BLaER1 treated with 17β-estradiol and CSF1 and Interleukin-3, amounts not matched to agents 10 nM and 100 nM (cell line): ENCODE data around the gene GPC5.
"Not testable (repeated sequence)": the region's sequence is repeated elsewhere in the genome, so short reads cannot be mapped to it uniquely, and the experiment has no call there.

ENCODE experiments used
- H3K27ac ChIP-seq, 11 experiments: shearing (Covaris generic); formaldehyde crosslinking; 2 replicates each; pipeline ENCODE4 v1.8.1; 2022
- H3K27me3 ChIP-seq, 11 experiments: shearing (Covaris generic); formaldehyde crosslinking; 2 replicates each; pipeline ENCODE4 v1.8.1; 2022
- H3K36me3 ChIP-seq, 11 experiments: shearing (Covaris generic); formaldehyde crosslinking; 2 replicates each; pipeline ENCODE4 v1.8.1; 2022
- H3K4me1 ChIP-seq, 10 experiments: shearing (Covaris generic); formaldehyde crosslinking; 2 replicates each; pipeline ENCODE4 v1.8.1; 2022
- H3K4me2 ChIP-seq, 11 experiments: shearing (Covaris generic); formaldehyde crosslinking; 2 replicates each; pipeline ENCODE4 v1.8.1; 2022
- H3K4me3 ChIP-seq, 10 experiments: shearing (Covaris generic); formaldehyde crosslinking; 2 replicates each; pipeline ENCODE4 v1.8.1; 2022
- H3K9ac ChIP-seq, 11 experiments: shearing (Covaris generic); formaldehyde crosslinking; 2 replicates each; pipeline ENCODE4 v1.8.1; 2022
- H3K9me3 ChIP-seq, 11 experiments: shearing (Covaris generic); formaldehyde crosslinking; replicated peaks in 1 of 11; 2 replicates each; pipeline ENCODE4 v1.8.1; 2022
- H4K20me1 ChIP-seq, 11 experiments: shearing (Covaris generic); formaldehyde crosslinking; 2 replicates each; pipeline ENCODE4 v1.8.1; 2022
- Cebpa-rat ChIP-seq, 11 experiments: shearing (Covaris generic); IDR thresholded peaks; 2 replicates each; pipeline ENCODE4 v1.8.1; 2022

The GPC5 gene

DNA sequence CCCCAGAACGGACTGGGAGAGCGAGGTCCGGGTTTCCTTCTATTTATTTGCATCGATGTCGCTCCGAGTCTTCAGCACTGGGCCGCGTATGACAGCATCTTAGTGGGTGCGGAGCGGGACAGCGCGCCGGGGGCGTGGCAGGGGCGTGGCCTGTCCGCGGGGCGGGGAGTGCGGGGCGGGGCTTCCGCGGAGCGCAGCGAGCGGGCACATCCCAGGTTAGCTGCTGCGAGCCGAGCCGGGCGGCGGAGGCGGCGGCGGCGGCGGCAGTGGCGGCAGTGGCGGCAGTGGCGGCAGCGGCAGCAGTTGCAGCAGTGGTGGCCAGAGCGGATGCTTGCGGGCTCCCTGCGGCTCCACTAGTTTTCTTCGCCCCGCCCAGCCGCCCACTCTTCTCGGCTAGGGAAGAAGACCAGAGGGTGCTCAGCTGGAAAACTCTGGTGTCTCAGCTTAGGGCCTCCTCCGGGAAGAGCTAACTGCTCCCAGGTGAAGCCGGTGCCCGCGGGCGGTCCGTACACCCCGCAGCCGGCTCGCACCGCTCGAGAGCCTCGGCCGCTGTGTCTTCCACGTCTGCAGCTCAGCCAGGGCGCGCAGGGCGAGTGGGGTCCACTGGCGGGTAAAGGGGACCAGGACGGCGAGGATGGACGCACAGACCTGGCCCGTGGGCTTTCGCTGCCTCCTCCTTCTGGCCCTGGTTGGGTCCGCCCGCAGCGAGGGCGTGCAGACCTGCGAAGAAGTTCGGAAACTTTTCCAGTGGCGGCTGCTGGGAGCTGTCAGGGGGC is at the start of gene GPC5:
TSS of gene GPC5 (plus strand) at position 209 of the 776 bp plus-strand sequence.
- H3K4me2 ChIP-seq, result peak within 1 kb of the TSS; percentile 76 to 90 (median 83)

DNA sequence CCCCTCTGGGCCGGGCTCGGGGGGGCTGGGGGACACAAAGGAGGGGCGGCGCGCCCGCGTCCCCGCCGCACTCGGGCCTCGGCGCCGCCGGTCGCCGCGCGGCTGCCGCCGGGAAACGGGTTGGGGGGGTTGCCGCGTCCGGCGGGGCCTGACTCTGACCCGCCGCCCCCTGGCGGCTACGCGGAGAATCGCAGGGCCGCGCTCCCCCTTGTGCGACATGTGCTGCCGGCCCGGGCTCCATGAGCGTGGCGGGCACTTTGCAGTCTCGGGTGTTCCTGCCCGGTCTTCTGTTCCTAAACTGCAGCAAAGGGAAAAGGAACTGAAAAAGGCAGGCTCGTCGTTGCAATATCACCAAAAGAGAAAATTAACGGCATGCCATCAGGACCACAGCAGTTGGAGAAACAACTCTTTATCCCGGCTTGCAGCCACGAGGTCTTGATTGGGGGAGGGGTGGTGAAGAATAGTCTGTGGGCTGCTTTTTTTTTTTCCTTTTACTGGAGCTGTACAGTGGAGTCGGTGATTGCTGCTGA is 49.5 kb upstream of the GPC5 start:
- TF ChIP-seq Cebpa-rat (IDR thresholded peaks at IDR 0.05), result no peak
- peak overlapping the region; percentile 90 to 99 (median 97) for H3K4me3 ChIP-seq
- peak overlapping the region; percentile 80 to 99 (median 90); a peak in 21 of 22 replicates for H3K4me2 ChIP-seq
- H3K27ac ChIP-seq, result peak overlapping the region; percentile 92 to 100 (median 99)
- no peaks in the 10 kb centered on the region for H3K9me3 ChIP-seq
- H3K27me3 ChIP-seq, result no peaks in the 10 kb centered on the region
- H3K36me3 ChIP-seq, result peaks cover 40 to 50% (median 47%) of the 10 kb centered on the region in 11 experiments
- peak overlapping the region; percentile 98 to 100 (median 100) for H3K9ac ChIP-seq
- peaks cover 16 to 40% (median 36%) of the 10 kb centered on the region in 10 experiments for H3K4me1 ChIP-seq
- peaks cover 36 to 58% (median 48%) of the 10 kb centered on the region in 11 experiments; a peak in 21 of 22 replicates for H4K20me1 ChIP-seq

More for the DNA sequence above, at the start of gene GPC5:
- TF ChIP-seq Cebpa-rat (IDR thresholded peaks at IDR 0.05), result no peak
- peaks cover 9 to 19% (median 15%) of the 10 kb centered on the region in 11 experiments; a peak in 21 of 22 replicates for H3K27me3 ChIP-seq
- H3K9me3 ChIP-seq, result peaks cover 4 to 16% (median 8%) of the 10 kb centered on the region in 11 experiments; a peak in 14 of 22 replicates
- peaks cover 5 to 26% (median 19%) of the 10 kb centered on the region in 10 experiments; a peak in 18 of 20 replicates for H3K4me1 ChIP-seq
- H3K27ac ChIP-seq, result no peak within 1 kb of the TSS
- peak within 1 kb of the TSS in 8 of 11 experiments; percentile 11 to 60 (median 26); a peak in 6 of 22 replicates for H3K9ac ChIP-seq
- H3K4me3 ChIP-seq, result peak within 1 kb of the TSS; percentile 45 to 69 (median 52)
- no peaks in the 10 kb centered on the region for H3K36me3 ChIP-seq
- no peaks in the 10 kb centered on the region for H4K20me1 ChIP-seq

DNA sequence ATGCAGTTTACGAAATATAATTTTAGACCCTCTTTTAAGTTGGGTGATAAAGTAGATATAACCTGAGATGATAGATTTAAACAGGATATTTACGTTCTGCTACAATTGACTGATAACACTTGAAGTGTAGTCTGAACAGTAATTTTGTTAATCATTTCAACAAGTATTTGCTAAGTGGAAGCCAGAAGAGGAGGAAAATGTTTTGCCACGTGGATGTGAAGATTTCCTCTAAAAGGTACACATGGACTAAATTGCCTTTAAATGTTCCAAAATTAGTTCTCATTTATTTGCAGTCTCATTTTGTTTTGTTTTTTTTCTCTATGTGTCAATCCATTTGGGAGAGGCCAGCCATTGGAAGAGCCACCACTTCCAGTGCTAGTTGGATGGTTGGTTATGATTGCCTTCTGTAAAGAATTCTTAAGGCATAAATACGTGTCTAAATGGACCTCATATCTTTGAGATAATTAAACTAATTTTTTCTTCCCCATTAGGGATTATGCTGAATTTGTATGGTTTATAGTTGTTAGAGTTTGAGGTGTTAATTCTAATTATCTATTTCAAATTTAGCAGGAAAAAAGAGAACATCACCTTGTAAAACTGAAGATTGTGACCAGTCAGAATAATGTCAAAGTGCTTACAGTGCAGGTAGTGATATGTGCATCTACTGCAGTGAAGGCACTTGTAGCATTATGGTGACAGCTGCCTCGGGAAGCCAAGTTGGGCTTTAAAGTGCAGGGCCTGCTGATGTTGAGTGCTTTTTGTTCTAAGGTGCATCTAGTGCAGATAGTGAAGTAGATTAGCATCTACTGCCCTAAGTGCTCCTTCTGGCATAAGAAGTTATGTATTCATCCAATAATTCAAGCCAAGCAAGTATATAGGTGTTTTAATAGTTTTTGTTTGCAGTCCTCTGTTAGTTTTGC is 48.2 kb upstream of the GPC5 start:
- Histone ChIP-seq H4K20me1 (peaks cover 42 to 71% (median 61%) of the 10 kb centered on the region in 11 experiments; a peak in 21 of 22 replicates), H3K4me1 (peaks cover 16 to 40% (median 36%) of the 10 kb centered on the region in 10 experiments), H3K36me3 (peaks cover 53 to 63% (median 60%) of the 10 kb centered on the region in 11 experiments)

DNA sequence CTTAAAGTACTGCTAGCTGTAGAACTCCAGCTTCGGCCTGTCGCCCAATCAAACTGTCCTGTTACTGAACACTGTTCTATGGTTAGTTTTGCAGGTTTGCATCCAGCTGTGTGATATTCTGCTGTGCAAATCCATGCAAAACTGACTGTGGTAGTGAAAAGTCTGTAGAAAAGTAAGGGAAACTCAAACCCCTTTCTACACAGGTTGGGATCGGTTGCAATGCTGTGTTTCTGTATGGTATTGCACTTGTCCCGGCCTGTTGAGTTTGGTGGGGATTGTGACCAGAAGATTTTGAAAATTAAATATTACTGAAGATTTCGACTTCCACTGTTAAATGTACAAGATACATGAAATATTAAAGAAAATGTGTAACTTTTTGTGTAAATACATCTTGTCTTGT is 47.3 kb upstream of the GPC5 start:
- H3K27me3 ChIP-seq, result no peaks in the 10 kb centered on the region
- H3K9ac ChIP-seq, result peak overlapping the region in 10 of 11 experiments; percentile 27 to 100 (median 100); a peak in 19 of 22 replicates
- H3K4me3 ChIP-seq, result peak overlapping the region in 8 of 10 experiments; percentile 90 to 99 (median 97); a peak in 15 of 20 replicates
- H3K9me3 ChIP-seq, result no peaks in the 10 kb centered on the region
- peaks cover 16 to 42% (median 36%) of the 10 kb centered on the region in 10 experiments for H3K4me1 ChIP-seq
- no peak overlapping the region for H3K27ac ChIP-seq
- TF ChIP-seq Cebpa-rat (IDR thresholded peaks at IDR 0.05), result no peak
- H3K36me3 ChIP-seq, result peaks cover 62 to 72% (median 69%) of the 10 kb centered on the region in 11 experiments
- H3K4me2 ChIP-seq, result peak overlapping the region; percentile 80 to 99 (median 90)
- peaks cover 42 to 80% (median 70%) of the 10 kb centered on the region in 11 experiments; a peak in 21 of 22 replicates for H4K20me1 ChIP-seq

More for the DNA sequence above, 48.2 kb upstream of the GPC5 start:
- Histone ChIP-seq H3K27ac (peak overlapping the region; percentile 19 to 100 (median 99); a peak in 20 of 22 replicates), H3K4me3 (peak overlapping the region; percentile 90 to 99 (median 97)), H3K9ac (peak overlapping the region; percentile 98 to 100 (median 100)), H3K27me3 (no peaks in the 10 kb centered on the region), H3K4me2 (peak overlapping the region; percentile 80 to 99 (median 90)), H3K9me3 (no peaks in the 10 kb centered on the region)
- no peak for TF ChIP-seq Cebpa-rat (IDR thresholded peaks at IDR 0.05)

DNA sequence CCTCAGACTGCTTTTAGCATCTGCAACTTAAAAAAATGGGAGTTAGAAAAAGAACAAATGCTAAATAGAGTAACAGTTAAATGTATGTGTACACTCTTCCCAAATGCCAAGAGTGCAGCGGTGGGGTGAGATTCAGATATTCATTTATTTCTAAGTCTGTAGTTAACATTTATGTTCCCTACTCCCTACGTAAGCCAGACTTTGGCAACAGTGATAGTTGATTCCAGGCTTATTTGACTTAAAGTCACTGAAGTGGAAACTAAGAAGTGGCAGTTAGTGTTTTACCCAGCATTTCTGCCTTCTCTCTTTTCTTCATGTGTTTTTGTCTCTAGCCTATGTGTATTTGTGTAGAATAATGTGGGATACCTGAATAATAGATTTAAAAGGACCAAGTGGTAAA is 46.4 kb upstream of the GPC5 start:
- peak overlapping the region in 1 of 10 experiments; percentile 23; a peak in 3 of 20 replicates for H3K4me3 ChIP-seq
- peak overlapping the region in 5 of 11 experiments; percentile 4 to 59 (median 19); a peak in 4 of 22 replicates for H3K9ac ChIP-seq
- H3K36me3 ChIP-seq, result peaks cover 69 to 80% (median 77%) of the 10 kb centered on the region in 11 experiments
- TF ChIP-seq Cebpa-rat (IDR thresholded peaks at IDR 0.05), result no peak
- no peaks in the 10 kb centered on the region for H3K9me3 ChIP-seq
- peak overlapping the region; percentile 45 to 99 (median 90); a peak in 18 of 22 replicates for H3K4me2 ChIP-seq
- H3K27ac ChIP-seq, result no peak overlapping the region; a peak in 1 of 22 replicates
- H4K20me1 ChIP-seq, result peaks cover 42 to 89% (median 79%) of the 10 kb centered on the region in 11 experiments; a peak in 21 of 22 replicates
- peaks cover 16 to 39% (median 32%) of the 10 kb centered on the region in 10 experiments for H3K4me1 ChIP-seq
- H3K27me3 ChIP-seq, result no peaks in the 10 kb centered on the region

DNA sequence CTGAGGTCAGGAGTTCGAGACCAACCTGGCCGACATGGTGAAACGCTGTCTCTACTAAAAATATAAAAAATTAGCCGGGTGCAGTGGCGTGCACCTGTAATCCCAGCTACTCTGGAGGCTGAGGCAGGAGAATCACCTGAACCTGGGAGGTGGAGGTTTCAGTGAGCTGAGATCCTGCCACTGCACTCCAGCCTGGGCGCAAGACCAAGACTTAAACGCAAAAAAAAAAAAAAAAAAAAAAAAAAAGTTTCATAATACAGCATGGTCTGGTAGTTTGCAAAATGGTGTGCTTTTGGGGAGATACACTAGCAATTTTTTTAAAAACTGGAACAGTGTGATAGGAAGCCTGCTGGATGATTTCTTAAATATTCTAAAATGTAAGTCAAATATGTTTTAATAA is 45.5 kb upstream of the GPC5 start:
- peaks cover 70 to 89% (median 87%) of the 10 kb centered on the region in 11 experiments for H3K36me3 ChIP-seq
- peaks cover 42 to 95% (median 88%) of the 10 kb centered on the region in 11 experiments; a peak in 21 of 22 replicates for H4K20me1 ChIP-seq
- H3K27ac ChIP-seq, H3K9me3 ChIP-seq, H3K27me3 ChIP-seq, H3K4me3 ChIP-seq, H3K9ac ChIP-seq: not testable (repeated sequence)
- H3K4me2 ChIP-seq, result peak overlapping the region in 8 of 11 experiments; percentile 4 to 91 (median 10); a peak in 1 of 22 replicates
- peaks cover 16 to 38% (median 32%) of the 10 kb centered on the region in 10 experiments for H3K4me1 ChIP-seq

DNA sequence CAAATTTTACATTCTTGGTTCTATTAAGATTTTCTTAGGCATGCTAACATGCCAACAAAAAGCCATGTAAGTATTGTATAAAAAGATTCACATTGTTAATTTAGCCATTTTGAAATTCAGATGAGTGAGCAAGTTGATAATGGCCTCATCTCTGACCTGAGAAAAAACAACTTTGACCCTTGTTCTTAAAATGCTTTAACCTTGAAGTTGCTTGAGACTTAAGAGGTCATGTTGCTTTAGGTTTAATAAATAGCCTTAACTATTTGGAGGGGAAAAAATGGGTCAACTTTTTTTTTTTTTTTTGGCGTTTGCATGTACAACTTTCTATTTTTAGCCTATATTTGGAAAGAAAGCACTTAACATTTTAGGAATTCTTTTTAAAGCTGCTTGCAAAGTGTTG is 44.9 kb upstream of the GPC5 start:
- no peak overlapping the region for H3K4me2 ChIP-seq
- H3K27ac ChIP-seq, result no peak overlapping the region

More for the DNA sequence above, 44.9 kb upstream of the GPC5 start:
- peaks cover 16 to 38% (median 32%) of the 10 kb centered on the region in 10 experiments for H3K4me1 ChIP-seq
- no peak overlapping the region for H3K4me3 ChIP-seq
- H3K9ac ChIP-seq, result no peak overlapping the region
- TF ChIP-seq Cebpa-rat (IDR thresholded peaks at IDR 0.05), result no peak
- no peaks in the 10 kb centered on the region for H3K9me3 ChIP-seq
- peaks cover 70 to 95% (median 88%) of the 10 kb centered on the region in 11 experiments for H3K36me3 ChIP-seq
- peaks cover 42 to 97% (median 94%) of the 10 kb centered on the region in 11 experiments; a peak in 21 of 22 replicates for H4K20me1 ChIP-seq
- H3K27me3 ChIP-seq, result no peaks in the 10 kb centered on the region
